Adrenal gland (tissue), 12 donors: ENCODE results near the gene ADAMTS12. TPM values are rescaled to one million over a fixed set of nuclear protein-coding genes. Genes with fewer than 3 reads are reported as not detected.

Experiments used
- DNase-seq, 7 donors: peaks; one replicate each; pipeline ENCODE4 v3.0.0-alpha.2; 2019 to 2020
- H3K27ac ChIP-seq, 5 donors: fragments of 200-600 bp; sonication (generic) in 4 of 5; 1 replicate in 3 of 5; 2 replicates in 2 of 5; pipeline versions ENCODE4 v1.5.1 to v1.8.0; 2016 to 2020; ENCODE audit warnings: mild to moderate bottlenecking in 1 of 5
- H3K27me3 ChIP-seq: fragments of 200-600 bp; 2 replicates; pipeline ENCODE4 v1.8.0; 2021
- H3K36me3 ChIP-seq, 2 donors: fragments of 200-600 bp; replicated peaks in 1 of 2; 1 replicate in 1 of 2; 2 replicates in 1 of 2; pipeline versions ENCODE4 v1.5.1 to v1.8.0; 2018 to 2022
- H3K4me1 ChIP-seq, 2 donors: fragments of 200-600 bp; replicated peaks in 1 of 2; 1 replicate in 1 of 2; 2 replicates in 1 of 2; pipeline versions ENCODE4 v1.5.1 to v1.8.0; 2018 to 2021
- H3K4me3 ChIP-seq, 4 donors: fragments of 200-600 bp; sonication (generic) in 3 of 4; one replicate each; pipeline ENCODE4 v1.5.1; 2016 to 2018
- H3K9me3 ChIP-seq, 3 donors: fragments of 200-600 bp; sonication (generic) in 1 of 3; replicated peaks in 1 of 3; 1 replicate in 2 of 3; 2 replicates in 1 of 3; pipeline versions ENCODE4 v1.5.1 to v1.8.0; 2016 to 2021
- POLR2A ChIP-seq, 2 donors: fragments of 450-650 bp; IDR thresholded peaks; one replicate each; pipeline ENCODE4 v1.6.1; 2017; ENCODE audit warnings: antibody characterized with exemption in 2 of 2, mild to moderate bottlenecking in 2 of 2, moderate library complexity in 1 of 2
- WGBS, 4 donors: extraction: QIAGEN DNeasy Blood & Tissue Kit in 2 of 4; methylation state at CpG; one replicate each; pipeline versions ENCODE4 v1.1.5 to v1.1.7; 2013 to 2017; 5-methylcytosine and 5-hydroxymethylcytosine counted together
- intact Hi-C, 2 donors: fragments of 100-400 bp; cut with DNase I; formaldehyde crosslinking; loops; one replicate each; pipeline versions ENCODE4 v1.14.1 to v1.15.0; 2022 to 2023
- polyA plus RNA-seq, 3 donors: library from polyadenylated mRNA; stranded (reverse); fragments of 200-250 nt in 2 of 3; fragments of 350-450 nt in 1 of 3; fragmentation: Illumina TruSeq in 1 of 3; extraction: RNeasy Lipid Tissue Mini Kit (QIAGEN cat#74804) in 1 of 3; gene quantifications; one replicate each; pipeline ENCODE4 v1.2.3, GENCODE V29; 2013 to 2014
- total RNA-seq, 9 donors: library from RNA; depleted of rRNA in 4 of 9; stranded (reverse); fragments of >200 nt in 4 of 9; fragments of 120-200 nt in 1 of 9; fragmentation: NEBNext Ultra II Directional in 1 of 9; extraction: Animal tissue kit (Norgen Biotek cat#: 25700) in 1 of 9; gene quantifications; one replicate each; pipeline versions ENCODE4 v1.1.0 to v1.2.4, GENCODE V29; 2013 to 2023
- TF ChIP-seq, protein P1 (sequence below), 6 experiments: fragments of 450-650 bp in 4 of 6; fragments of 200-600 bp in 2 of 6; sonication (generic) in 1 of 6; IDR thresholded peaks; 1 replicate in 5 of 6; 2 replicates in 1 of 6; pipeline versions ENCODE4 v1.5.1 to v1.8.0; 2016 to 2021; ENCODE audit warnings: antibody characterized with exemption in 6 of 6, mild to moderate bottlenecking in 2 of 6, moderate library complexity in 1 of 6
- donor health status: healthy with polysubstance abuse.
- donor health status: Bipolar disorder and iron deficiency.
- donor health status: DM: yes; HTN: yes; CAD: no.
- donor health status: DM: no; HTN: no; CAD: no.
- donor health status: DM: no; HTN: no; CAD: no.
- donor health status: DM: yes; HTN: yes; CAD: no.

Gene ADAMTS12
- total and polyA plus RNA-seq, 12 donors: 1.9 to 76.1 (median 10.5) TPM

DNA sequence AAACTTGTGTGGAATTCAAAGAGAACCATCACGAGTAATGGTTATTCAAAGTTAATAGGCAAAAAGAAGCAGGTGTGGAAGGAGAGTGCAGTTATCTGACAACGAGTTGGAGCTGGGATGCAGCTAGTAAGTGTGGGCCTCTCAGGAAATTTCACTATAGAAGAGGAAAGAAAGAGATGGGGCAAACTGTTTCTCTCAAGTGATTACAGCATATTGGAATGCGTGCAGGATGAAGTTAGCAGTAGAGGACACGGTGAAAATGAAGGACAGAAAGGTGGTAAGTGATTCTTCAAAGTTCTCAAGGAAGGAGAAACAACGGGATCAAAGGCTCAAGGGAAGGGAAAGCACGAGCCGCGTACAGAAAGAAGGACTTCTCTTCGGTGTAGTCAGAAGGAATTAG is 84.0 kb downstream of the ADAMTS12 start:
- WGBS, 4 donors: 78 to 89% (median 80%) methylated on average over 9 of the region's 9 CpGs
- intact Hi-C loops: no loop called here
- Histone ChIP-seq H3K4me3 (no peak overlapping the region), H3K36me3 (no peaks in the 10 kb centered on the region), H3K27ac (no peak overlapping the region), H3K4me1 (peaks cover 0 to 18% of the 10 kb centered on the region in 2 donors), H3K27me3 (no peaks in the 10 kb centered on the region), H3K9me3 (no peaks in the 10 kb centered on the region)
- no peak for DNase-seq
- TF ChIP-seq, protein P1, sequence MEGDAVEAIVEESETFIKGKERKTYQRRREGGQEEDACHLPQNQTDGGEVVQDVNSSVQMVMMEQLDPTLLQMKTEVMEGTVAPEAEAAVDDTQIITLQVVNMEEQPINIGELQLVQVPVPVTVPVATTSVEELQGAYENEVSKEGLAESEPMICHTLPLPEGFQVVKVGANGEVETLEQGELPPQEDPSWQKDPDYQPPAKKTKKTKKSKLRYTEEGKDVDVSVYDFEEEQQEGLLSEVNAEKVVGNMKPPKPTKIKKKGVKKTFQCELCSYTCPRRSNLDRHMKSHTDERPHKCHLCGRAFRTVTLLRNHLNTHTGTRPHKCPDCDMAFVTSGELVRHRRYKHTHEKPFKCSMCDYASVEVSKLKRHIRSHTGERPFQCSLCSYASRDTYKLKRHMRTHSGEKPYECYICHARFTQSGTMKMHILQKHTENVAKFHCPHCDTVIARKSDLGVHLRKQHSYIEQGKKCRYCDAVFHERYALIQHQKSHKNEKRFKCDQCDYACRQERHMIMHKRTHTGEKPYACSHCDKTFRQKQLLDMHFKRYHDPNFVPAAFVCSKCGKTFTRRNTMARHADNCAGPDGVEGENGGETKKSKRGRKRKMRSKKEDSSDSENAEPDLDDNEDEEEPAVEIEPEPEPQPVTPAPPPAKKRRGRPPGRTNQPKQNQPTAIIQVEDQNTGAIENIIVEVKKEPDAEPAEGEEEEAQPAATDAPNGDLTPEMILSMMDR (IDR thresholded peaks at IDR 0.05): no peak
- no peak for TF ChIP-seq POLR2A (IDR thresholded peaks at IDR 0.05)

DNA sequence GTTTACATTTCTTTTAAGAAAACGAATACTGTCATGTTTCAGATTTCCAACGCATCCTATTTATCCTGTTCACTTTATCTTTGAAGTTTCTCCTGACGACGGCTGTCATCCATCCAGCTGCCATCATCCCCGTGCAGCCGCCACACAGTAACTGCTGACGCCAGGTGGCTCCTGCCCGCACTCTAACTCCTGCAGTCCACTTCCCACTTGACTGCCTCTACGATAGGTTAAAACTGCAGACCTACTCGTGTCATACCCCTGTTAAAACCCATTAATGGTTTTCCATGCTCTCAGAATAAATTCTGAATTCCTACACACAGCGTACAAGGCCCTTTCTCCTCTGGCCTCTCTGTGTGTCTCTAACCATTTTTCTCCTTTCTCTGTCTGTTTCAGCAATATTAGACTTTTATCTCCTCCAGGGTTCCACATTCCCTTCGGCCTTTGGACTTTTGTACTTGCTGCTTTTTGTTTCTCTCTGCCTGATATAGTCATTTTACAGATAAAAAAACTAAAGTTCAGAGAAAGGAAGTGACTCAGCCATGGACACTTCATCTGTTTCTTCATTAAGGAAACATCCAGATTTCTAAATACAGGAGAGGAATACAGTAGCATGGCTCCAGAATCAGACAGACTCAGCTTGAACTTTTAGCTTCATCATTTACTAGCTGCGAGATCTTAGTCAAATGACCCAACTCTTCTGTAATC is 84.9 kb downstream of the ADAMTS12 start:
- DNase-seq: no peak
- 72 to 81% (median 76%) methylated on average over 13 of the region's 13 CpGs for WGBS, 4 donors
- H3K27ac ChIP-seq: peak overlapping the region in 2 of 5 donors; percentile 59 to 70
- peaks cover 0 to 18% of the 10 kb centered on the region in 2 donors for H3K4me1 ChIP-seq
- intact Hi-C loops: no loop called here
- no peaks in the 10 kb centered on the region for H3K27me3 ChIP-seq
- H3K36me3 ChIP-seq: no peaks in the 10 kb centered on the region
- H3K9me3 ChIP-seq: no peaks in the 10 kb centered on the region
- TF ChIP-seq, protein P1 (IDR thresholded peaks at IDR 0.05): no peak
- no peak for TF ChIP-seq POLR2A (IDR thresholded peaks at IDR 0.05)
- H3K4me3 ChIP-seq: no peak overlapping the region

- no peak for DNase-seq
- H3K9me3 ChIP-seq: no peaks in the 10 kb centered on the region
- intact Hi-C loops: no loop called here
- H3K27ac ChIP-seq: no peak overlapping the region
- H3K27me3 ChIP-seq: no peaks in the 10 kb centered on the region
- no peaks in the 10 kb centered on the region for H3K36me3 ChIP-seq
- TF ChIP-seq POLR2A (IDR thresholded peaks at IDR 0.05): no peak
- TF ChIP-seq, protein P1 (IDR thresholded peaks at IDR 0.05): no peak
- H3K4me1 ChIP-seq: no peaks in the 10 kb centered on the region
- no peak overlapping the region for H3K4me3 ChIP-seq
These were observed 90.5 kb downstream of the ADAMTS12 start for GRCh38 chr5:33801292-33801691.

DNA sequence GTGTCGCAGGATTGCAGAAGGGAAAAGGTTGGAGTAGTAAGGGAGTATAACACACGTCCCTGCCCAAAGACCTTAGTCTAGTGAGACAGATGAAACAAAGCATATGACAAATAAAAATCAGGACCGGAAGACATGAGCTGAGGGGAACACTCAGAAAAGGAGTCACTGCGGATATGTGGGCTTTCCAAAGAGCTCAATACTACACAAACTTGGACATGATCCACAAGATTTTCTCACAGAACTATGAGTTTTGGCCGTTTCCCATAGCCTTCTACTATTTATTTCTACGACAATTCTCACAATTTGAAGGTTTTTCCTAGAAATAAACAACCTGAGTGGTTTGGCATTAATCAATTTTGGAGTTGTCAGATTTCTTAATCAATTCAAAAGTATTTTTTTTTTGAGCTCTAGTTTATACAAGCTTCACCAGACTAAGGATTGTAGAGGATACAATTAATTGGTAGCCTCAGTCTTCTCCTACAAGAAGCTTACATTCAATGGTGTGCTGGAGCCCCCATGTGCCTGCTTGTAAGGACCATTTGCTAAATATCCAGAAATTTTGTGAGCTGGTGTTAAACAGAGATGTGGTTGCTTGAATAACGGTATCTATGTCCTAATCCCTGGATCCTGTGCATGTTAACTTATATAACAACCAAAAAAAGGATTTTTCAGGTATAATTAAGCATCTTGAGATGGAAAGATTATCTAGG is 91.4 kb downstream of the ADAMTS12 start:
- Histone ChIP-seq H3K36me3 (no peaks in the 10 kb centered on the region), H3K4me3 (no peak overlapping the region), H3K27me3 (no peaks in the 10 kb centered on the region), H3K27ac (no peak overlapping the region), H3K9me3 (no peaks in the 10 kb centered on the region), H3K4me1 (no peaks in the 10 kb centered on the region)
- no peak for DNase-seq
- WGBS, 4 donors: 60 to 76% (median 68%) methylated on average over 7 of the region's 7 CpGs
- TF ChIP-seq, protein P1 (IDR thresholded peaks at IDR 0.05): no peak
- TF ChIP-seq POLR2A (IDR thresholded peaks at IDR 0.05): no peak
- intact Hi-C loops: no loop called here
